Measurements from ENCODE around the gene GNPTG. TPM values are rescaled to one million over a fixed set of nuclear protein-coding genes. Genes with fewer than 3 reads are reported as not detected.

Gene GNPTG
- total and polyA plus RNA-seq, 2 of the 8 experiments (the other 6 are each of a cell fraction or from before 2014, with no cell fraction given), result 26.2 to 51.2 TPM

GRCh38 chr16:1309888-1310831 lies 41.6 kb upstream of the GNPTG start (continued):
- TF ChIP-seq, protein P1, sequence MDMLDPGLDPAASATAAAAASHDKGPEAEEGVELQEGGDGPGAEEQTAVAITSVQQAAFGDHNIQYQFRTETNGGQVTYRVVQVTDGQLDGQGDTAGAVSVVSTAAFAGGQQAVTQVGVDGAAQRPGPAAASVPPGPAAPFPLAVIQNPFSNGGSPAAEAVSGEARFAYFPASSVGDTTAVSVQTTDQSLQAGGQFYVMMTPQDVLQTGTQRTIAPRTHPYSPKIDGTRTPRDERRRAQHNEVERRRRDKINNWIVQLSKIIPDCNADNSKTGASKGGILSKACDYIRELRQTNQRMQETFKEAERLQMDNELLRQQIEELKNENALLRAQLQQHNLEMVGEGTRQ (IDR thresholded peaks at IDR 0.05; ENCODE audit: low read length), result no peak
